Muscle of leg (tissue), 11 donors: ENCODE data around the gene NAV3. TPM values are rescaled to one million over a fixed set of nuclear protein-coding genes. Genes with fewer than 3 reads are reported as not detected.

Source experiments
- DNase-seq: peaks from one replicate; pipeline ENCODE4 v3.0.0; 2013
- H3K27ac ChIP-seq: one replicate; pipeline ENCODE4 v1.5.1; 2013; ENCODE audit warnings: mild to moderate bottlenecking, low read length, control low read depth
- H3K27me3 ChIP-seq: one replicate; pipeline ENCODE4 v1.6.1; 2013; ENCODE audit warnings: low read length; ENCODE audit not compliant: control insufficient read depth, insufficient read depth
- H3K36me3 ChIP-seq: one replicate; pipeline ENCODE4 v1.6.1; 2013; ENCODE audit warnings: low read length; ENCODE audit not compliant: control insufficient read depth, insufficient read depth
- H3K4me1 ChIP-seq: one replicate; pipeline ENCODE4 v1.6.1; 2013; ENCODE audit warnings: low read length; ENCODE audit not compliant: control insufficient read depth, insufficient read depth
- H3K4me3 ChIP-seq: one replicate; pipeline ENCODE4 v1.5.1; 2013; ENCODE audit warnings: low read length, control low read depth
- H3K9me3 ChIP-seq: replicated peaks from 2 replicates; pipeline ENCODE4 v1.6.1; 2013; ENCODE audit warnings: low read depth, low read length; ENCODE audit not compliant: control insufficient read depth
- WGBS: methylation state at CpG from one replicate; pipeline ENCODE4 v1.1.5; 2013; ENCODE audit warnings: missing lambda C conversion rate; ENCODE audit not compliant: insufficient coverage; 5-methylcytosine and 5-hydroxymethylcytosine counted together
- polyA plus RNA-seq, 8 donors: library from polyadenylated mRNA; unstranded; fragments of 120-200 nt; gene quantifications; one replicate each; pipeline versions ENCODE4 v1.2.1 to v1.2.3, GENCODE V29; 2013; ENCODE audit warnings: inconsistent platforms in 1 of 8, low replicate concordance in 1 of 8; ENCODE audit not compliant: insufficient read length in 8 of 8, insufficient read depth in 1 of 8
- total RNA-seq: library from RNA; stranded (reverse); fragments of 120-200 nt; gene quantifications from one replicate; pipeline ENCODE4 v1.2.4, GENCODE V29; 2013

Gene NAV3
- total and polyA plus RNA-seq, 9 donors = 10.8 to 34.6 (median 21.7) TPM

GRCh38 chr12:77919450-77919849 is 88.8 kb downstream of the NAV3 start:
- Histone ChIP-seq H3K9me3 (no peaks in the 10 kb centered on the region), H3K4me3 (no peak overlapping the region), H3K36me3 (no peaks in the 10 kb centered on the region), H3K27me3 (no peaks in the 10 kb centered on the region), H3K4me1 (no peaks in the 10 kb centered on the region), H3K27ac (peak overlapping the region; percentile 31)
- DNase-seq = peak; percentile 76
- WGBS = no CpG with 5 or more reads among the region's 3 CpGs

GRCh38 chr12:77923882-77924281 is 93.2 kb downstream of the NAV3 start:
- DNase-seq = peak; percentile 34
- Histone ChIP-seq H3K4me1 (no peaks in the 10 kb centered on the region), H3K27ac (no peak overlapping the region), H3K27me3 (no peaks in the 10 kb centered on the region), H3K4me3 (no peak overlapping the region), H3K9me3 (no peaks in the 10 kb centered on the region), H3K36me3 (no peaks in the 10 kb centered on the region)
- no CpG with 5 or more reads among the region's 1 CpG for WGBS

- Histone ChIP-seq H3K4me1 (no peaks in the 10 kb centered on the region), H3K4me3 (no peak overlapping the region), H3K27ac (no peak overlapping the region), H3K36me3 (no peaks in the 10 kb centered on the region), H3K9me3 (no peaks in the 10 kb centered on the region), H3K27me3 (no peaks in the 10 kb centered on the region)
- DNase-seq = peak; percentile 44
- WGBS = no CpG with 5 or more reads among the region's 2 CpGs
Measured at GRCh38 chr12:77924703-77925102, 94.0 kb downstream of the NAV3 start.

- WGBS = 0% methylated on average over 1 of the region's 6 CpGs
- DNase-seq = peak; percentile 92
- Histone ChIP-seq H3K4me1 (no peaks in the 10 kb centered on the region), H3K27ac (no peak overlapping the region), H3K4me3 (no peak overlapping the region), H3K9me3 (no peaks in the 10 kb centered on the region), H3K27me3 (no peaks in the 10 kb centered on the region), H3K36me3 (no peaks in the 10 kb centered on the region)
Measured at GRCh38 chr12:77925536-77926108, 94.9 kb downstream of the NAV3 start.

GRCh38 chr12:77928078-77928477 is 97.4 kb downstream of the NAV3 start:
- Histone ChIP-seq H3K4me1 (no peaks in the 10 kb centered on the region), H3K27ac (no peak overlapping the region), H3K36me3 (no peaks in the 10 kb centered on the region), H3K9me3 (no peaks in the 10 kb centered on the region), H3K4me3 (no peak overlapping the region), H3K27me3 (no peaks in the 10 kb centered on the region)
- 94% methylated on average over 3 of the region's 8 CpGs for WGBS
- no peak for DNase-seq

- no peak overlapping the region for H3K4me3 ChIP-seq
- H3K4me1 ChIP-seq = no peaks in the 10 kb centered on the region
- H3K36me3 ChIP-seq = no peaks in the 10 kb centered on the region
- no peaks in the 10 kb centered on the region for H3K27me3 ChIP-seq
- WGBS = no CpG with 5 or more reads among the region's 2 CpGs
- DNase-seq = no peak
- no peaks in the 10 kb centered on the region for H3K9me3 ChIP-seq
- no peak overlapping the region for H3K27ac ChIP-seq
Measured at GRCh38 chr12:77932216-77932615, 101.5 kb downstream of the NAV3 start.

- DNase-seq = no peak
Measured at GRCh38 chr12:77938301-77938700, 107.6 kb downstream of the NAV3 start.

GRCh38 chr12:77940011-77940423 is 109.3 kb downstream of the NAV3 start:
- Histone ChIP-seq H3K4me1 (no peaks in the 10 kb centered on the region), H3K27ac (no peak overlapping the region), H3K4me3 (no peak overlapping the region), H3K9me3 (peaks cover 2% of the 10 kb centered on the region), H3K36me3 (no peaks in the 10 kb centered on the region), H3K27me3 (no peaks in the 10 kb centered on the region)
- 25% methylated on average over 1 of the region's 1 CpG for WGBS
- peak; percentile 31 for DNase-seq

More at GRCh38 chr12:77938301-77938700, 107.6 kb downstream of the NAV3 start:
- Histone ChIP-seq H3K4me1 (no peaks in the 10 kb centered on the region), H3K27ac (no peak overlapping the region), H3K9me3 (no peaks in the 10 kb centered on the region), H3K4me3 (no peak overlapping the region), H3K27me3 (no peaks in the 10 kb centered on the region), H3K36me3 (no peaks in the 10 kb centered on the region)

- 14% methylated on average over 1 of the region's 2 CpGs for WGBS
- Histone ChIP-seq H3K27ac (no peak overlapping the region), H3K4me1 (no peaks in the 10 kb centered on the region), H3K36me3 (no peaks in the 10 kb centered on the region), H3K9me3 (peaks cover 2% of the 10 kb centered on the region), H3K4me3 (no peak overlapping the region), H3K27me3 (no peaks in the 10 kb centered on the region)
- peak; percentile 26 for DNase-seq
Measured at GRCh38 chr12:77940567-77940966, 109.9 kb downstream of the NAV3 start.

GRCh38 chr12:77941401-77941800 is 110.7 kb downstream of the NAV3 start:
- peaks cover 2% of the 10 kb centered on the region for H3K9me3 ChIP-seq
- WGBS = no CpG with 5 or more reads among the region's 1 CpG
- DNase-seq = no peak
- no peaks in the 10 kb centered on the region for H3K27me3 ChIP-seq
- no peak overlapping the region for H3K27ac ChIP-seq
- no peak overlapping the region for H3K4me3 ChIP-seq
- no peaks in the 10 kb centered on the region for H3K4me1 ChIP-seq
- no peaks in the 10 kb centered on the region for H3K36me3 ChIP-seq

- peak; percentile 48 for DNase-seq
- peaks cover 2% of the 10 kb centered on the region for H3K9me3 ChIP-seq
- no peak overlapping the region for H3K27ac ChIP-seq
- no peaks in the 10 kb centered on the region for H3K36me3 ChIP-seq
- no peaks in the 10 kb centered on the region for H3K4me1 ChIP-seq
- no peak overlapping the region for H3K4me3 ChIP-seq
- no CpG with 5 or more reads among the region's 1 CpG for WGBS
- H3K27me3 ChIP-seq = no peaks in the 10 kb centered on the region
Measured at GRCh38 chr12:77943466-77943865, 112.8 kb downstream of the NAV3 start.
